Measurements from ENCODE around the gene SEMA5A. TPM values are rescaled to one million over a fixed set of nuclear protein-coding genes. Genes with fewer than 3 reads are reported as not detected.

SEMA5A gene
- total RNA-seq, 1 experiment from 2014 or later: not detected

DNA sequence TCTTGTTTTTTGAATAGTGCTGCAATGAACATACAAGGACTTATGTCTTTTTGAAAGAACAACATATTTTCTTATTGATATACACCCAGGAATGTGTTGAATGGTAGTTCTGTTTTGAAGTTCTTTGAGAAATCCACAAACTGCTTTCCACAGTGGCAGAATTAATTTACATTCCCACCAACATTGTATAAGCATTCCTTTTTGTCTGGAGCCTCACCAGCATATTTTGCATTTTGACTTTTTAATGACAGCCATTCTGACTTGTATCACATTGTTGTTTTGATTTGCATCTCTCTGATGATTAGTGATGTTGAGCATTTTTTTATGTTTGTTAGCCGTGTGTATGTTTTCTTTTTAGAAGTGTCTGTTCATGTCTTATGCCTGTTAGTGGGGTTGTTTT, 524.9 kb downstream of the SEMA5A start:
- DNase-seq (ENCODE audit: low spot score): no peak

DNA sequence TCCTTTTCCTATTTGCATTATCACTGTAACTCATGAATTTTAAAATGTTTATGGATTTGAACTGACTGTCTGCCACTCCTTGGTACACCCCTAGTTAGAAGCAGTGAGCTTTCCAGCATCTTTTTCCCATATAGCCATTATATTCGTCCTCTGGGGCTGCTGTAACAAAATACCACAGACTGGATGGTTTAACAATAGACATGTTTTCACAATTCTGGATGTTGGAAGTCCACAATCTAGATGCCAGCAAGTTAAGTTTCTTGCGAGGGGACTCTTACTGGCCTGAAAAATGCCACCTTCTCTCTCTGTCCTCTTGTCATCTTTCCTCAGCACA, 530.0 kb downstream of the SEMA5A start:
- DNase-seq (ENCODE audit: low spot score): no peak

DNA sequence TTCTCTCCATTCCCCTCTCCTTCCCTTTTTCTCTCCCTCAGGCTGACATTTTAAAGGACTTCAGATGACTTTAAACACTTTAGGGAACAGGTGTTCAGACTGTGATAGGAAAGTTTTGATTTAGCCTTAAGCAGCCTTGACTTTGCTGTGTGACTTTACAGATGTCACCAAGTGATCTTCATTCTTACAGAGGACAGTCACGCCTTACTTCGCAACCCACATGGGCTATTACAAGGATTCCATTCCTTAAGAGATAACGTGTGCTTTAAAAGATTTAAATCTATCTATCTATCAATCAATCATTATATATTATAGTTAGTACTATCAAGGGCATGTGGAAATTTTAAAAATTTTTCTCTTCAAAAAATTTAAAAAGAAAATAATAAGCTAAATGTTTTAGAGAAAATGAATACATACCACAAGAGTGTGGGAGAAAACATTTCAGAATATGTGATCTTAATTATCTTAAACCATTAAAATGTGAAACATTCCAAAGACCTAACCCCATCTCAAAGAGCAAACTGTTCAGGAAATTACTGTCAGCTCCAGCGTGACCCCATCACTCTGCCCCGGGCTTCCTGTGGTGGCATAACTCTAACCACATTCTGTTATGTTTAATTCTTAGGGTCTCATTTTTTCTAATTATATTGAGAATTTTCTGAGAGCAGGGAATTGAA, 530.5 kb downstream of the SEMA5A start:
- DNase-seq (ENCODE audit: low spot score): no peak

DNA sequence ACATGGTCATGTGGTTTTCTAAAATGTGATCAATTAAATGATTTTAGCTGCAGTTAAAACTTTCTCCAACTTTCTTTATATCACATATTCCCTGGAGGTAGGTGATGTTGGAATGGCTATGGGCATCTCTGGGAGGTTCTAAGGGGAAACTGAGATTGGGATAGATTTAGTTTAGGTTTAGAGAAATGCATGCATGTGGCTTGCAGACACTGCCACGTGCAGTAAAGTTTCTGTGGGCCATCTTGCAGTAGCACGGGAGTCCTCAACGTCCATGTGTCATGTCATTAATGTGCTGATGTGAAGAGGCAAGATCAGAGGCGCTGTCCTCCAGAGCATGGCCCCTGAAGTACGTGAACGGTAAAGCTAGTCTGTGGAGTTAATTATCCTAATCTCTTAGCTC, 532.7 kb downstream of the SEMA5A start:
- DNase-seq (ENCODE audit: low spot score): no peak

DNA sequence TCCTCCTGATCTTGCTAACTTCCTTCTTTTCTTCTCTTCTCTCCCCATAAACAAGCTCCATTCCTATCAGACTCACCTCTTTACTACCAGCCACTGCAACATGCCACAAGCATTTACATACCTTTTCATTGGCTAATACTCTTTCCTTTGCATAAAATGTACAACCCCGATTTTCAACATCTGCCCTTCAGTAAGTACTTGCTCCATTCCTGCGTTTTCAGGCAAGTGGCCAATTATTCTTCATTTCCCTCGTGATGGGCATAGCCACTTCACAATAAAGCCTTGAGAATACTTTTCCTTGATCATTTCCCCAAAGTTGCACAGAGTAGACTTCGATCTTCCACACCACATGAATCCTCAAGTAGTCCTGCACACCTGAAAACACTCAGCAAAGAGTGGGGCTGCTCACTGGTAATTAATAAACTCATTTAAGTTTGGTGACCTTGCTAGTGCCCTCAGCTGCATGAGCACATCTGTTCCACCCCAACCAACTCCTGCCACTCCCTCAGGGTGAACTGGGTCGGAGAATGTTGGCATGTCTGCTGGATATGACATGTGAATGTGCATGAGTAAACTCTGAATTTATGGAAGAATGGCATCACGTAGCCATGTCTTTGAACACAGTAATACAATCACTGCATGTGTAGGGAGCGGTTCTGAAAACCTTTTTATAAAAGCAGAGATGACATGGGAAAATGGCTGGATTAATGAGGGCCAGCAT, 535.8 kb downstream of the SEMA5A start:
- DNase-seq (ENCODE audit: low spot score): no peak

DNA sequence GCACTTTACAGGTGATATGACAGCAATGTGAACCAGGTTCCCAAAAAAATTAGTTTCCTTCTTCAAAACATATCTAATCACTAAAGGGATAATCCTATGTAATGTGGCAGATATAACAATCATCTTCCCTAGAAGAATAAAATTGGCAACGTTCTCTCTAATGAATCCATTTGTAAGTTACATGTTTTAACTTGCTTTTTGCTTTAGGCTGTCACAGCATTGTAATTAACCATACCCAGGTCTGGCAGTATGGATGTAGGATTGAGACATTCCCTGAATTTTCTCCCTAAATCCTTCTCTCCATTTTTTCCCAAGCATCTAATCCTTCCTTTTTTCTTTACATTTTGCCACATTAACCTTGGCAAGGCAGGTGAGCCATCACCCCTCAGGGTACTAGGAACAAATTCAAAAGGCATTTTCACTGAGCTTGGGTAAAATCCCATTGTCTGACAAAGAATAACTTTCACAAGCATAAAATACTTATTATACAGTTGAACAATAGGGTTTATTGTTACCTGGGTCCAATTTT, 548.3 kb downstream of the SEMA5A start:
- DNase-seq (ENCODE audit: low spot score): no peak

DNA sequence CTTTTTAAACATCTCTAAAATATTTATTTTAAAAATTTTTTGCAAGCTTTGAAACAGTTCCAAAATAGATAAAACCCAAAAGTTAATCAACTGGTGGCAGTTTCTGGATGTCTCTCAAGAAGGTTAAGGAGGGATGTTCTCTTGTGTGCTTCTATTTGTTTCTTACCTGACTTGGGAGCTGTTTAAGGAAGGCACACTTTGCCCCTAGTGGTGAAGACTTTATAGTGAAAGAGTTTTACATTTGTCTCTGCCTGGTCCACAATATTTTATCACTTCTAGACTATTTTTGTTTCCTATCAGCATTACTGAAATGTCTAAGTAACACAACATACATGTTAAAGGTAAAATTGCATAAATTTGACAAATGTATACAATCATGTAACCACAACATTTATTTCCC, 552.8 kb downstream of the SEMA5A start:
- peak; percentile 47 for DNase-seq (ENCODE audit: low spot score)

Small RNAs within 50 kb of the gene (small RNA-seq; reads per million reads assigned to genes)
- gene MIR4636: not detected
- not detected for gene SNORD123

Other genes with a start within 250 kb of the SEMA5A start
- gene TAS2R1, start 84.3 kb upstream of the SEMA5A start, total RNA-seq (2014; rRNA removed; shearing (Covaris generic)): not detected in 2 replicates

Measured in HT-29 (cell line).